SK-N-SH (cell line): ENCODE measurements around the gene LIN9.

ENCODE experiments used
- CTCF ChIP-seq: fragments of 200-600 bp; sonication (generic); IDR thresholded peaks from 2 replicates; pipeline ENCODE4 v1.6.1; 2017; ENCODE audit warnings: antibody characterized with exemption, mild to moderate bottlenecking, moderate library complexity
- EP300 ChIP-seq, 2 experiments: IDR thresholded peaks; 2 replicates each; pipeline versions ENCODE4 v1.4.0 to v1.6.1; 2012; ENCODE audit warnings: borderline replicate concordance in 1 of 2, low read depth in 1 of 2, low read length in 1 of 2
- MEF2A ChIP-seq: IDR thresholded peaks from 2 replicates; pipeline ENCODE4 v1.4.0; 2012; ENCODE audit warnings: low read depth, borderline replicate concordance
- MXI1 ChIP-seq: IDR thresholded peaks from 2 replicates; pipeline ENCODE4 v1.6.1; 2012; ENCODE audit warnings: mild to moderate bottlenecking, low read depth, low read length, improper control_type of control experiment
- RAD21 ChIP-seq: IDR thresholded peaks from 2 replicates; pipeline ENCODE4 v1.6.1; 2012; ENCODE audit warnings: mild to moderate bottlenecking, low read length
- RFX5 ChIP-seq: IDR thresholded peaks from 2 replicates; pipeline ENCODE4 v1.6.1; 2012; ENCODE audit warnings: mild to moderate bottlenecking, improper control_type of control experiment, low read length
- SIN3A ChIP-seq: IDR thresholded peaks from 2 replicates; pipeline ENCODE4 v1.6.1; 2012; ENCODE audit warnings: low read depth, mild to moderate bottlenecking, low read length, moderate library complexity, borderline replicate concordance
- SMC3 ChIP-seq: IDR thresholded peaks from 2 replicates; pipeline ENCODE4 v1.6.1; 2012; ENCODE audit warnings: low read depth, low read length, improper control_type of control experiment
- USF2 ChIP-seq: fragments of 150-350 bp; IDR thresholded peaks from 2 replicates; pipeline ENCODE4 v1.6.1; 2017; ENCODE audit warnings: antibody characterized with exemption, low read length, low read depth, borderline replicate concordance
- YY1 ChIP-seq: IDR thresholded peaks from 2 replicates; pipeline ENCODE4 v1.4.0; 2012; ENCODE audit warnings: low read depth, mild to moderate bottlenecking

- no peak for TF ChIP-seq MEF2A
- no peak for TF ChIP-seq CTCF
- no peak for TF ChIP-seq RAD21
- TF ChIP-seq SIN3A, result no peak
- no peak for TF ChIP-seq RFX5
- TF ChIP-seq USF2, result no peak
- TF ChIP-seq YY1, result no peak
- no peak for TF ChIP-seq MXI1
- no peak for TF ChIP-seq EP300 (IDR thresholded peaks at IDR 0.05; ENCODE audit: borderline replicate concordance in 1 of 2, low read depth in 1 of 2, low read length in 1 of 2)
- TF ChIP-seq SMC3, result no peak
Observed at GRCh38 chr1:226320930-226321329, 12.0 kb upstream of the LIN9 start.
